ENCODE data around the gene TYRO3. TPM values are rescaled to one million over a fixed set of nuclear protein-coding genes. Genes with fewer than 3 reads are reported as not detected.

TYRO3 gene
- total RNA-seq, 1 experiment from 2014 or later: 118 TPM

DNA sequence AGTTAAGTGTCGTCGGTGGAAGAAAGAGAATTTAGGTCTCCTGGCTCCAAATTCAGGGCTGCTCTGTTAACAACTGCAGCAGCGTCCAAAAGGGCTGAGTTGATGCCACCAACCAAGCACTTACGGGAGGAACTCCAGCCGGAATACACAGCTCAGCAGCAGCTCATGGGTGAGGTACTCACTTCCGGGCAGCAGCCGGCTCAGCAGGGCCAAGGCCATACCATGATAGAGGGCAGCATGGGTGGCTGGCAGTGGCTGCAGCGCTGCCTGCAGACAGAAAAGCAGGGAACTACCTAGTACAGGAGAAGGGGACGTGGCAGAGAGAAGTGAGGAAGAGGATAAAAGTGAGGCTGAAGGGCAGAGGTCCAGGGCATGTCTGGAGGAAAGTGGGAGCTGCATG is 37.4 kb upstream of the TYRO3 start:
- Mint-ChIP-seq H3K4me1 (ENCODE audit: low read depth, unreplicated experiment) (no peaks in the 10 kb centered on the region), H3K36me3 (ENCODE audit: insufficient read depth, unreplicated experiment) (peaks cover 28% of the 10 kb centered on the region), H3K27ac (ENCODE audit: unreplicated experiment) (no peak overlapping the region), H3K9me3 (ENCODE audit: unreplicated experiment) (no peaks in the 10 kb centered on the region), H3K4me3 (ENCODE audit: unreplicated experiment) (no peak overlapping the region), H3K27me3 (ENCODE audit: insufficient read depth, unreplicated experiment) (no peaks in the 10 kb centered on the region)
- CTCF ChIA-PET: no interaction called here
- Histone ChIP-seq H3K36me3 (ENCODE audit: control insufficient read depth, insufficient read depth, low read length) (no peaks in the 10 kb centered on the region), H3K9me3 (no peaks in the 10 kb centered on the region), H3K4me3 (ENCODE audit: low read depth, low read length) (no peak overlapping the region), H3K4me1 (no peaks in the 10 kb centered on the region), H3K27me3 (replicated peaks; ENCODE audit: control insufficient read depth, insufficient read depth, low read length) (no peaks in the 10 kb centered on the region)
- intact Hi-C loops (cut with micrococcal nuclease; ENCODE audit: unreplicated experiment): no loop called here
- TF ChIP-seq, protein P1, sequence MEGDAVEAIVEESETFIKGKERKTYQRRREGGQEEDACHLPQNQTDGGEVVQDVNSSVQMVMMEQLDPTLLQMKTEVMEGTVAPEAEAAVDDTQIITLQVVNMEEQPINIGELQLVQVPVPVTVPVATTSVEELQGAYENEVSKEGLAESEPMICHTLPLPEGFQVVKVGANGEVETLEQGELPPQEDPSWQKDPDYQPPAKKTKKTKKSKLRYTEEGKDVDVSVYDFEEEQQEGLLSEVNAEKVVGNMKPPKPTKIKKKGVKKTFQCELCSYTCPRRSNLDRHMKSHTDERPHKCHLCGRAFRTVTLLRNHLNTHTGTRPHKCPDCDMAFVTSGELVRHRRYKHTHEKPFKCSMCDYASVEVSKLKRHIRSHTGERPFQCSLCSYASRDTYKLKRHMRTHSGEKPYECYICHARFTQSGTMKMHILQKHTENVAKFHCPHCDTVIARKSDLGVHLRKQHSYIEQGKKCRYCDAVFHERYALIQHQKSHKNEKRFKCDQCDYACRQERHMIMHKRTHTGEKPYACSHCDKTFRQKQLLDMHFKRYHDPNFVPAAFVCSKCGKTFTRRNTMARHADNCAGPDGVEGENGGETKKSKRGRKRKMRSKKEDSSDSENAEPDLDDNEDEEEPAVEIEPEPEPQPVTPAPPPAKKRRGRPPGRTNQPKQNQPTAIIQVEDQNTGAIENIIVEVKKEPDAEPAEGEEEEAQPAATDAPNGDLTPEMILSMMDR (IDR thresholded peaks at IDR 0.05; ENCODE audit: insufficient read depth in 1 of 2, low read depth in 1 of 2, low read length in 1 of 2, severe bottlenecking in 1 of 2, unreplicated experiment in 1 of 2): no peak
- no TSS peak for BruUV-seq (replicated peaks)
- no peak for DNase-seq
- POLR2A ChIA-PET: no interaction called here

DNA sequence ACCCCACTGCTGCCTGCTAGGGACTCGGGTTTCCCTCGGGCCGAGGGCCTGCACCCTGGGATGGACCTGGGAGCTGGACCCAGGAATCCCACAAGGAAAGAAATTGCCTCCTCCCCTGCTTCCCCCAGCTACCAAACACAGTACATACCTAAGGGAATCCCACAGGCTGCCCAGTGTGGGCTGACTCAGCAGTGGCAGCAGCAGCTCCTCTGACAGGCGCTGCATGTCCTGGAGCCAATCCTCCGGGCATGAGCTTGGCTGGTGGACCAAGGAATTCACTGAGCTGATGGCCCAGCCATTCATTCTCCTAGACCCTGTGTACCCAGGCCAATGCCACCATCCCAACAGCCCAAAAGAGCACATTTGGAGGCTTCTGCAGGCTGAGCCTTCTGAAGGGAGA is 35.9 kb upstream of the TYRO3 start:
- Histone ChIP-seq H3K27me3 (replicated peaks; ENCODE audit: control insufficient read depth, insufficient read depth, low read length) (no peaks in the 10 kb centered on the region), H3K4me1 (no peaks in the 10 kb centered on the region), H3K36me3 (ENCODE audit: control insufficient read depth, insufficient read depth, low read length) (peaks cover 2% of the 10 kb centered on the region; the same call in 1 of the 2 replicates), H3K4me3 (ENCODE audit: low read depth, low read length) (no peak overlapping the region), H3K9me3 (no peaks in the 10 kb centered on the region)
- no peak overlapping the region for H3K27ac Mint-ChIP-seq (ENCODE audit: unreplicated experiment)
- no peaks in the 10 kb centered on the region for H3K9me3 Mint-ChIP-seq (ENCODE audit: unreplicated experiment)
- H3K4me3 Mint-ChIP-seq (ENCODE audit: unreplicated experiment): no peak overlapping the region
- ChIA-PET POLR2A (interaction anchor here (0.6 kb wide), 1 partner anchor 28 kb away, joined by 3 read pairs; no protein-coding TSS in a partner anchor), CTCF (no interaction called here)
- no peaks in the 10 kb centered on the region for H3K27me3 Mint-ChIP-seq (ENCODE audit: insufficient read depth, unreplicated experiment)
- peaks cover 22% of the 10 kb centered on the region for H3K36me3 Mint-ChIP-seq (ENCODE audit: insufficient read depth, unreplicated experiment)
- no TSS peak for BruUV-seq (replicated peaks)
- intact Hi-C loops (cut with micrococcal nuclease; ENCODE audit: unreplicated experiment): no loop called here
- TF ChIP-seq, protein P1 (IDR thresholded peaks at IDR 0.05; ENCODE audit: insufficient read depth in 1 of 2, low read depth in 1 of 2, low read length in 1 of 2, severe bottlenecking in 1 of 2, unreplicated experiment in 1 of 2): no peak
- no peak for DNase-seq
- H3K4me1 Mint-ChIP-seq (ENCODE audit: low read depth, unreplicated experiment): no peaks in the 10 kb centered on the region

DNA sequence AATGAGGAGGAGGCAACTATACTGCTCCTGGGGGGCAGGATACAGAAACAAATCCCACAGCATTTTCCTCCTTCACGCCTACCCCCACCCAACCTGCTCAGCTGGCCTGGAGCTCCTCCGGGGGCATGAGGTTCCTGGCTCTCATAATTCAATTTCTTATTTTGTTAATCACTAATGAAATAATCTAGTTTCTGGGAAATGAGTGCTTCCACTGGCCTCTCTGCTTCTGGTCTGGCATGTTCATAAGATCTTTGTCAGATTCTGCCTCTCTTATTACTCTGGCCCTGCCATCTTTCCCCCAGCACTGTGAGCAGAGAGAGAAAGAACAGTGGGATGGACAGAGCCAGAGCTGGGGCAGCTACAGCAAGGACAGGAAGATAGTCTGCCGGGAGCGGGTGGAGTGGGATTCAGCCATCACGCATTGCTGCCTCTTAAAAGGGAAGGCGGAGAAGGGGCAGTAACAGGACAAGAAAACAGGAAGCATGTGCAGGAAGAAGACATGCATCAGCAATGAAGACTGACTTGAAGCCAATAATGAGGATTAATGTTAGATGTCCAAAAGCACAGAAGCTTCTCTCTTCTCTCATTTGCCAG is 28.6 kb upstream of the TYRO3 start:
- no TSS peak for BruUV-seq (replicated peaks)
- DNase-seq: no peak
- peaks cover 2% of the 10 kb centered on the region for H3K36me3 ChIP-seq (ENCODE audit: control insufficient read depth, insufficient read depth, low read length)
- intact Hi-C loops (cut with micrococcal nuclease; ENCODE audit: unreplicated experiment): no loop called here
- Mint-ChIP-seq H3K36me3 (ENCODE audit: insufficient read depth, unreplicated experiment) (peaks cover 54% of the 10 kb centered on the region), H3K27ac (ENCODE audit: unreplicated experiment) (no peak overlapping the region), H3K4me1 (ENCODE audit: low read depth, unreplicated experiment) (no peaks in the 10 kb centered on the region), H3K27me3 (ENCODE audit: insufficient read depth, unreplicated experiment) (no peaks in the 10 kb centered on the region), H3K4me3 (ENCODE audit: unreplicated experiment) (no peak overlapping the region), H3K9me3 (ENCODE audit: unreplicated experiment) (no peaks in the 10 kb centered on the region)
- no peak overlapping the region for H3K4me3 ChIP-seq (ENCODE audit: low read depth, low read length)
- no peaks in the 10 kb centered on the region for H3K4me1 ChIP-seq
- no peaks in the 10 kb centered on the region for H3K27me3 ChIP-seq (replicated peaks; ENCODE audit: control insufficient read depth, insufficient read depth, low read length)
- TF ChIP-seq, protein P1 (IDR thresholded peaks at IDR 0.05; ENCODE audit: insufficient read depth in 1 of 2, low read depth in 1 of 2, low read length in 1 of 2, severe bottlenecking in 1 of 2, unreplicated experiment in 1 of 2): no peak
- POLR2A ChIA-PET: no interaction called here
- H3K9me3 ChIP-seq: no peaks in the 10 kb centered on the region
- CTCF ChIA-PET: no interaction called here
